ENCODE measurements around the gene CCDC174.

The CCDC174 gene

GRCh38 chr3:14658978-14659377, 7.4 kb downstream of the CCDC174 start:
- DNase-seq = no peak

- no peak for DNase-seq
These were observed 9.4 kb downstream of the CCDC174 start for GRCh38 chr3:14660942-14661341.

GRCh38 chr3:14663396-14664135, 12.0 kb downstream of the CCDC174 start:
- DNase-seq = no peak

GRCh38 chr3:14664170-14664569, 12.6 kb downstream of the CCDC174 start:
- DNase-seq = no peak

DNA sequence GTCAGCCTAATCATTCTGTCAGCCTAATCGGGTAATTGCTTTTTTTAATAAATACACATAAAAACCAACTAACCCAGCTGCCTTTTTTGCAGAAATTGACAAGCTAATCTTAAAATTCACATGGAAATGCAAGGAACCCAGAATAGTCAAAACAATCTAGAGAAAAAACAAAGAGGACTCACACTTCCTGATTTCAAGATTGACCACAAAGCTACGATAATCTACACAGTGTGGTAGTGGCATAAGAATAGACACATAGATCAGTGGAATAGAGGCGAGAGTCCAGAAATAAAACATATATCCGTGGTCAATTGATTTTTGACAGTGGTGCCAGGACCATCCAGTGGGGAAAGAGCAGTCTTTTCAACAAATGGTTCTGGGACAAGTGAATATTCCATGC, 21.0 kb downstream of the CCDC174 start:
- no peak for DNase-seq

DNA sequence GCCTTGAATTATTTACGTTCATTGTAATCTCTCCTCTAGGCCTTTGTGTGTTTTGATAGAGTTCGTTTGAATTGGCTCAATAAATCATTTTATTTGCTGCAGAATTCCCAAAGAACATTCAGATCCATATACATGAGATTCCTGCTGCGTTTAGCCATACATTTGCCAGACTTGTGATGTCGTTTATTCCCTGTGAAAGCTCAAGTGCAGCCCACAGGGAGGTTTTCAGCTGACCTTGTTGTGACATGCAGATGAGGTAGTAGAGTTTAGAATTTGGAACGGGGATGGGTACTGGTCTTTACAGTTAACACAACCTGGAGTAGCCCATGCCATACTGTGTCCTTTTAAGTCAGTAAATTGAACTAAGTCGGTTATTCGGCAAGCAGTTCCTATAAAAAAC, 23.3 kb downstream of the CCDC174 start, which contains the start of gene C3orf20:
Gene C3orf20, plus strand, starts transcription at position 301 of the 400 bp plus-strand sequence. CDS start 7,573 bp downstream, outside the sequence.
- DNase-seq = no peak

- DNase-seq = no peak
These were observed 25.3 kb downstream of the CCDC174 start for GRCh38 chr3:14676881-14677280.

- no peak for DNase-seq
These were observed 26.5 kb downstream of the CCDC174 start for GRCh38 chr3:14678015-14678503.

DNA sequence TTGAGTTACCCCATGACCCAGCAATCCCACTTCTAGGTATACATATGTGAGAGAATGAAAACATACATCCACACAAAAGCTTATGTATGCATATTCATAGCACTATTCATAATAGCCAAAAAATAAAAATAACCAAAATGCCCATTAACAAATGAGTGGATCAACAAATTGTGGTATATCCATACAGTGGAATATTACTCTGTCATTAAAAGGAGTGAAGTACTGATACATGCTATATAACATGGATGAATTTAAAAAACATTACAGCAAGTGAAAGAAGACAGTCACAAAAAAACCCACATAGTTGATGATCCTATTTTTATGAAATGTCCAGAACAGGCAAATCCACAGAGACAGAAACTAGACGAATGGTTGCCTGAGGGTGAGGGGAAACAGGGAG, 28.6 kb downstream of the CCDC174 start:
- no peak for DNase-seq

GRCh38 chr3:14680716-14681115, 29.2 kb downstream of the CCDC174 start:
- no peak for DNase-seq

GRCh38 chr3:14684447-14684846, 32.9 kb downstream of the CCDC174 start:
- no peak for DNase-seq

DNA sequence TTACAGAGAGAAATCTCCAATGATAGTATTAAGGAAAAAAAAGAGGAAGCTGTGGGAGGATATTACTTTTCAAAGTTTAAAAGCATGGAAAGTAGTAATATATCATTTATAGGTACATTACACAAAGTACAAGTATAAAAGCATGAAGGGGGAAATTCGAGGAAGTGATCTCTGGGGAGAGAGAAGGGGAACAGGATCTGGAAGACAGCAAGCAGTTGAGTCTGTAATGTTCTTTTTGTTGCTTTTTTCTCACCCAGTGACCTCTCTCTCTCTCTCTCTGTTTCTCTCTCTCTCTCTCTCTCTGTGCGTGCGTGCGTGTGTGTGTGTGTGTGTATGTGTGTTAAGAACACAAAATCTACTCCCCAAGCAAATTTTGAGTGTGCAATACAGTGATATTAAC, 33.6 kb downstream of the CCDC174 start:
- no peak for DNase-seq

- no peak for DNase-seq
These were observed 35.8 kb downstream of the CCDC174 start for GRCh38 chr3:14687360-14687759.

DNA sequence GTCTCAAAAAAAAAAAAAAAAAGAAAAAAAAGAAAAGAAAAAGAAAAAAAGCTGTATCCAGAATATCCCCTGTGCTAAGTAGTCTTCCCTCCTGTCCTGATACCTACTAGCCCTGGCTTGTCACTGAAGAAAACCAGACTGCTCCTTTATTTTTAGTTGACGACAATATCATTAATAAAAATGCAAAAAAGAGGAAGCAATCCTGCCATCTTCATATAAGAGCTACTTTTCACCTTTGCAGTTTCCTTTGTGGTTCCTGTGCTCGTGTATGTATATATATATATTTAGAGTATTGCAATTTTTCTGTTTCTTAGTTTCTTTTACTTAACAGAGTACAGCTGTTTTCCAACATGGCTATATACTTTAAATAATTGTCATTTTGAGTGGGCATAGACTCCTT, 37.0 kb downstream of the CCDC174 start:
- DNase-seq = no peak

GRCh38 chr3:14689247-14689980, 37.9 kb downstream of the CCDC174 start:
- DNase-seq = no peak

- DNase-seq = no peak
These were observed 39.7 kb downstream of the CCDC174 start for GRCh38 chr3:14691239-14691638.

DNA sequence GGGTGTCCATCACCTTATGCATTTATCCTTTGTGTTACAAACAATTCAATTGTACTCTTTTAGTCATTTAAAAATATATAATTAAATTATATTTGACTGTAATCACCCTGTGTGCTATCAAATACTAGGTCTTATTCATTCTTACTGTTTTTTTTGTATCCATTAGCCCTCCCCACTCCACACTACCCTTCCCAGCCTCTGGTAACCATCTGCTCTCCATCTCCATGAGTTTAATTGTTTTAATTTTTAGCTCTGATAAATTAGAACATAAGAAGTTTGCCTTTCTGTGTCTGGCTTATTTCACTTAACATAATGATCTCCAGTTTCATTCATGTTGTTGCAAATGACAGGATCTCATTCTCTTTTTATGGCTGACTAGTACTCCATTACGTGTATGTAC, 40.2 kb downstream of the CCDC174 start:
- no peak for DNase-seq

GRCh38 chr3:14698601-14699244, 47.2 kb downstream of the CCDC174 start:
- no peak for DNase-seq

DNA sequence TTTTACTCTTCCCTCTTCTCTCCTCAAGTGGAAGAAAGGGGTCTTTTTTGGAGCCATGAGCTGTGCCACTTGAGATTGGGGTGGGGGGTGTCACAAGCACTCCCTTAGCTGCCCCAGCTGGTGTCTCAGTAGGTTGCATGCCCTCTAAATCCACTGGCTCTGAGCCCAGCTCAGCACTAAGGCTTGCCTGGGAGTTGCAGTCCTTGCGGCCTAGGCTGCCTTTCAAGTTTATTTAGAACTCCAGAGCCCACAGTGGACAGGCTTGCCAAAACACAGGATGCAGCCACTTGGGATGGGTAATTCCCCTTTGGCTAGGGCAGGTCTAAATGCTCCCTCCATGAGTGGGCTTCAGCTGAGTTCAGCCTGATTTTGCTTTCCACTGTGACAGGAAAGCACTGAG, 48.1 kb downstream of the CCDC174 start:
- no peak for DNase-seq

GRCh38 chr3:14700891-14701290, 49.3 kb downstream of the CCDC174 start:
- no peak for DNase-seq

- DNase-seq = no peak
These were observed 50.1 kb downstream of the CCDC174 start for GRCh38 chr3:14701676-14702075.

DNA sequence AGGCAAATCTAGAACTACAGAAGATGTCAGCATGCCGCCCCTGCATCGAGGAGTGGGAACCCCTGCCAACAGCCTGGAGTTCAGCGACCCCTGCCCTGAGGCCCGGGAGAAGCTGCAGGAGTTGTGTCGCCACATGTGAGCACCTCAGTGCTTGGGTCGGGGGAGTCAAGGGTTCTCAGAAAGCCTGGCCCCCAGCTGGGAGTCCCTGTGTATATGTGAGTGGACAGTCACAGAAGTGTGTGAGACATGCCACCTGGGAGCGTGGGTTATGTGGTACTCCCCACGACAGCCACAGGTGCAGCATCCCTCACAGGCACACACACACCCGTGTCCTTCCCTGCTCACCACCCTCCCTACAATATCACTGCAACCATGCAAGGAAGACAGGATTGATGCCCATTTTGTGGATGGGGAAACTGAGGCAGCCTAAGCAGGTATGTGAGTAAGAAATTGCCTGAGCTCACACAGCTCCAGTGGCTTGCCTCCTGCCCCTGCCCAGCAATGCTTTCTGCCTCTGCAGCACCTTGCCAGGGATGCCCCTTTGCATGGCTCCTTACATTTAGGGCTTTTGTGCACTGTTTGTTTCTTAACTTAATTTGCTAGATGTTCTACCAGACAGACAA, 51.7 kb downstream of the CCDC174 start:
- DNase-seq = no peak

DNA sequence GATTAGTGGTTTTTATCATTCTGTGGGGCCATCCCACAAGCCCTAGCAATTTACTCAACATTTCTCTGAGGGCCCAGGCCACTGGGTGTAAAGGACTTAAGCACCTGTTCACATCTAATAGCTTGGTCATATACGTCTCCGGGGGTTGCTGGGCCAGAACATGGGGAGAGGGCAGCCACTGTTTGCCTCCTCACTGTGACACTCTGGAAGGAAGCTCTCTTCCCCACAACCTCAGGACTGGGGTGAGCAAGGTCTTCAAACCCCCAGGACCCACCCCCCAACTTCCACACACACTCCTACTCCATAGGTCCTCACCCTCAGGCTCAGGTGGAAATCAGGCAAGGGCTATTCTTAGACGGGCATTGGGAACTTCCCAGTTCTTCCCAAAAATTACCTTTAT, 52.2 kb downstream of the CCDC174 start:
- DNase-seq = no peak
